Type B pancreatic cell (in vitro differentiated cells): ENCODE data around the gene ERLIN1. TPM values are rescaled to one million over a fixed set of nuclear protein-coding genes. Genes with fewer than 3 reads are reported as not detected.

Source experiments
- DNase-seq: peaks from one replicate; pipeline ENCODE4 v3.0.0; 2021; ENCODE audit warnings: mixed read lengths; ENCODE audit not compliant: unreplicated experiment; ENCODE audit errors: extremely low spot score
- H3K27ac Mint-ChIP-seq: 2 replicates; pipeline ENCODE4 v1.8.0; 2021; ENCODE audit warnings: mild to moderate bottlenecking, mixed read lengths
- H3K27me3 Mint-ChIP-seq: 2 replicates; pipeline ENCODE4 v1.8.0; 2021; ENCODE audit warnings: mixed read lengths
- H3K36me3 Mint-ChIP-seq: 2 replicates; pipeline ENCODE4 v1.8.0; 2021; ENCODE audit warnings: mixed read lengths
- H3K4me1 Mint-ChIP-seq: one replicate; pipeline ENCODE4 v1.8.0; 2021; ENCODE audit warnings: mixed read lengths; ENCODE audit not compliant: unreplicated experiment
- H3K4me3 Mint-ChIP-seq: 2 replicates; pipeline ENCODE4 v1.8.0; 2021; ENCODE audit warnings: mild to moderate bottlenecking, mixed read lengths
- H3K9me3 Mint-ChIP-seq: 2 replicates; pipeline ENCODE4 v1.8.0; 2021; ENCODE audit warnings: mixed read lengths
- CTCF ChIP-seq: fragments of 200-600 bp; sonication (generic); conservative IDR thresholded peaks from 2 replicates; pipeline ENCODE4 v1.5.0; 2021; ENCODE audit warnings: antibody characterized with exemption, mild to moderate bottlenecking
- total RNA-seq: library from RNA; stranded (reverse); gene quantifications from 2 replicates; pipeline ENCODE4 v1.2.1, GENCODE V29; 2021; ENCODE audit warnings: low replicate concordance

ERLIN1 gene
- total RNA-seq, 1 donor from 2014 or later, result 37.1 TPM

DNA sequence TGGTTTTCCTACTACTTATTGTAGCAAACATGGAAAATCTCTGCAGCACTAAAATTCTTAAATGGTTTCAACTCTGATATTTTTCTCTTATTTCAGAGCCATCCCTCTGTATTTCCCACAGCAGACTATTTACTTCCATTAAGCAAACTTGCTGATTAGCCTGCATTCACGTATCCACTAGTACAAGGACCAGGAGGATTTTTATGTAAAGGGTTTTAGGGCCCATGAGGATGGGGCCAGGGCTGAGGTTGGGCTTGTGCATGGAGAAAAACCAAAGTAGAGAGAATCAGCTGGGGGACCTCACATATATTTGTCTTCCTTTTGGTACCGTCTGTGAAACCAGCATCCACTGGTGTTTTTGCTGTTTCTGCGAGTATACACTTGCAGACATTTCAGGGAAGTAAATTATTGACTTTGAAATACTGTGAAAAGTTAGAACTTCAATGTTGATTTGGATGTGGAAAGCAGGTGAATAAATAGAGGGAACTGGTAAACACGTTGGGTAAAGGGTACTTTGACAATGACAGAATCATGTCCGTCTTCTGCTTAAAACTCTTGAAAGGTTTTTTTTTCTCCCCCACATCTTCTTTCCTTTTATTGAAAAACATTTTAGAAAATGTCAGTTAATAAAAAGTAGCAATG, 44.3 kb downstream of the ERLIN1 start:
- H3K4me3 Mint-ChIP-seq, result no peak overlapping the region
- no peak for TF ChIP-seq CTCF
- DNase-seq, result no peak
- H3K4me1 Mint-ChIP-seq, result no peaks in the 10 kb centered on the region
- H3K27me3 Mint-ChIP-seq, result peaks cover 9% of the 10 kb centered on the region
- peaks cover 4% of the 10 kb centered on the region for H3K9me3 Mint-ChIP-seq
- H3K27ac Mint-ChIP-seq, result no peak overlapping the region
- no peaks in the 10 kb centered on the region for H3K36me3 Mint-ChIP-seq

GRCh38 chr10:100140070-100140469, 45.8 kb downstream of the ERLIN1 start:
- DNase-seq, result no peak
- TF ChIP-seq CTCF, result no peak

DNA sequence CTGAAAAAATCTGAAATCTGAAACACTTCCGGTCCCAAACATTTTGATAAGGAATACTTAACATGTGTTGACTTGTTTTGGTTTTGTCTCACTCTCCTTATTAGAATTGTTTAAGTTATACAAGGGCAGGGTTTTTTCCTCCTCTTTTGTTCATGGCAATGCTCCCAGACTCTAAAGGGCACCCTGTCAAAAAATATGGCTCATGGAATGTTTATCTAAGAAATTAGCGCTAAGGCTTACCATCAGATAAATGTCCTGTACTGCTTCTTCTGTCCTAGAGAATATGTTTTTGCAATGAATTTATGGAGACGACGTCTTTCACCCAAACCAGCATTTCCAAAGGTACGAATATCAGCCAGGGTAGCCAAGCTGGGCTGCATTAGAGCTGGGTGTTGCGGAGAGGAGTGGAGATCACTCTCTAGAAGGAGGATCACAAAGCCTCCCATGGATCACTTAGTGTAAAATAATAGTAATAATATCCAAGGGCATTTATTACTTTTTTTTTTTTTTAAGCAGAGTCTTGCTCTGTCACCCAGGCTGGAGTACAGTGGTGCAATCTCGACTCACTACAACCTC, 46.8 kb downstream of the ERLIN1 start:
- TF ChIP-seq CTCF, result no peak
- H3K27ac Mint-ChIP-seq, result no peak overlapping the region

More at GRCh38 chr10:100140070-100140469, 45.8 kb downstream of the ERLIN1 start:
- no peaks in the 10 kb centered on the region for H3K4me1 Mint-ChIP-seq
- H3K36me3 Mint-ChIP-seq, result no peaks in the 10 kb centered on the region
- H3K4me3 Mint-ChIP-seq, result no peak overlapping the region
- H3K27me3 Mint-ChIP-seq, result peaks cover 12% of the 10 kb centered on the region
- no peak overlapping the region for H3K27ac Mint-ChIP-seq
- H3K9me3 Mint-ChIP-seq, result no peaks in the 10 kb centered on the region

GRCh38 chr10:100135486-100135885, 50.3 kb downstream of the ERLIN1 start:
- Mint-ChIP-seq H3K27me3 (peaks cover 3% of the 10 kb centered on the region), H3K27ac (no peak overlapping the region), H3K4me3 (no peak overlapping the region), H3K36me3 (no peaks in the 10 kb centered on the region), H3K4me1 (no peaks in the 10 kb centered on the region), H3K9me3 (no peaks in the 10 kb centered on the region)
- DNase-seq, result no peak
- TF ChIP-seq CTCF, result no peak

More for the DNA sequence above, 46.8 kb downstream of the ERLIN1 start:
- no peaks in the 10 kb centered on the region for H3K4me1 Mint-ChIP-seq
- peaks cover 12% of the 10 kb centered on the region for H3K27me3 Mint-ChIP-seq
- no peaks in the 10 kb centered on the region for H3K36me3 Mint-ChIP-seq
- no peak for DNase-seq
- no peaks in the 10 kb centered on the region for H3K9me3 Mint-ChIP-seq
- H3K4me3 Mint-ChIP-seq, result no peak overlapping the region

GRCh38 chr10:100133801-100134200, 52.0 kb downstream of the ERLIN1 start:
- no peak overlapping the region for H3K27ac Mint-ChIP-seq
- peaks cover 3% of the 10 kb centered on the region for H3K27me3 Mint-ChIP-seq
- H3K36me3 Mint-ChIP-seq, result no peaks in the 10 kb centered on the region
- no peak for DNase-seq
- no peak for TF ChIP-seq CTCF
- H3K4me1 Mint-ChIP-seq, result no peaks in the 10 kb centered on the region
- H3K9me3 Mint-ChIP-seq, result no peaks in the 10 kb centered on the region
- no peak overlapping the region for H3K4me3 Mint-ChIP-seq
